HG03521 (cell line): Measurements from ENCODE around the gene GDPD2.

Source experiments
- ATAC-seq: cut with Tn5 transposase; IDR thresholded peaks from one replicate; pipeline ENCODE4 v1.9.1; 2021; ENCODE audit warnings: mild to moderate bottlenecking, moderate library complexity; ENCODE audit not compliant: unreplicated experiment

Gene GDPD2

GRCh38 chrX:70437921-70438665 is 15.0 kb downstream of the GDPD2 start:
- ATAC-seq: no peak

GRCh38 chrX:70439016-70439415 is 15.9 kb downstream of the GDPD2 start:
- ATAC-seq: no peak

GRCh38 chrX:70442224-70442623 is 19.1 kb downstream of the GDPD2 start:
- no peak for ATAC-seq

- no peak for ATAC-seq
These were observed 21.3 kb downstream of the GDPD2 start, which contains the start of gene DLG3 for GRCh38 chrX:70444326-70444945. Gene DLG3, plus strand, starts transcription at chrX:70444835. Its CDS starts 367 bp downstream, at chrX:70445202.

- ATAC-seq: no peak
These were observed 22.0 kb downstream of the GDPD2 start for GRCh38 chrX:70444946-70445656.

GRCh38 chrX:70445951-70446350 is 22.8 kb downstream of the GDPD2 start:
- ATAC-seq: no peak

- ATAC-seq: no peak
These were observed 23.6 kb downstream of the GDPD2 start for GRCh38 chrX:70446380-70447350.

- no peak for ATAC-seq
These were observed 26.4 kb downstream of the GDPD2 start for GRCh38 chrX:70449457-70449966.

- no peak for ATAC-seq
These were observed 29.1 kb downstream of the GDPD2 start for GRCh38 chrX:70452143-70452733.

- no peak for ATAC-seq
These were observed 30.0 kb downstream of the GDPD2 start for GRCh38 chrX:70453024-70453618.

GRCh38 chrX:70454441-70455365 is 31.6 kb downstream of the GDPD2 start:
- peak; percentile 50 for ATAC-seq

- ATAC-seq: peak; percentile 2
These were observed 32.5 kb downstream of the GDPD2 start for GRCh38 chrX:70455366-70456202.

GRCh38 chrX:70456256-70456655 is 33.1 kb downstream of the GDPD2 start:
- ATAC-seq: no peak

- no peak for ATAC-seq
These were observed 37.9 kb downstream of the GDPD2 start for GRCh38 chrX:70461026-70461425.

- no peak for ATAC-seq
These were observed 40.9 kb downstream of the GDPD2 start for GRCh38 chrX:70464051-70464450.

- no peak for ATAC-seq
These were observed 43.9 kb downstream of the GDPD2 start for GRCh38 chrX:70466968-70467367.

- no peak for ATAC-seq
These were observed 45.6 kb downstream of the GDPD2 start for GRCh38 chrX:70468709-70469108.

- ATAC-seq: no peak
These were observed 47.8 kb downstream of the GDPD2 start for GRCh38 chrX:70470850-70471289.
